ENCODE results near the gene TNN.

Gene TNN

DNA sequence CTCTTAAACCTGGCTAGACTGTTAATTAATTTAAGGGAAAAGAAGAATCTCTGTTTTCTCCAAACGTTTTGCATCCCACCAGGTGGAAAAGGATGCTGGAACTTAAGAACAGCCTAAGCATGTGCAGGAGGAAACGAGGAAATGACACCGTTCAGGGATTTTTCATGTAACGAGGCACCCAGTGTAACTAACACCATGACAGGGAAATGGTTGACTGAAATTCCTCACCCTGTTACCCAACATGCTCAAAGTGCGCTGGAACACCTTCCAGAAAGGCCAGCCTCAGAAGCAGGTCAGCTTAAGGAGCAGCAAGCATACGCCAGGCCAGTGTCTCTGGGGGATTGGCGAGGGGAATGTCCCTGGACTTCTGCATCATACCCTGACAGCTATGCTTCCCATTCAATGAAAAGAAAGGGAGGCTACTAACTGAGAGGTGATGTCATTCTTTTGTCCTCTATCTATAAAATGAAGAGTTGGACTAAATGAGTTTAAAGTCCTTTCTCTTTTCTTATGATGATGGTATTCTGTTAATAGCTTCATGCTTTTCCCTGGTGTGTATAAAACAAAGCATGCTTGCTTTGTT is 21.6 kb downstream of the TNN start:
- no peak overlapping the region for H3K9ac ChIP-seq (ENCODE audit: low read length)
- no peak for DNase-seq
- H3K27me3 ChIP-seq (ENCODE audit: control insufficient read depth in 1 of 2, insufficient read depth in 1 of 2, low read length in 2 of 2): no peaks in the 10 kb centered on the region
- no peak overlapping the region for H3K18ac ChIP-seq (ENCODE audit: low read depth in 1 of 2, low read length in 2 of 2)
- no peaks in the 10 kb centered on the region for H3K9me3 ChIP-seq (ENCODE audit: control insufficient read depth, low read length)
- no peaks in the 10 kb centered on the region for H3K4me1 ChIP-seq (ENCODE audit: control insufficient read depth, insufficient read depth, low read depth, low read length)
- H4K8ac ChIP-seq (ENCODE audit: low read length): no peak overlapping the region
- no peak overlapping the region for H2BK5ac ChIP-seq (ENCODE audit: low read depth, low read length, poor library complexity, severe bottlenecking)
- no peak overlapping the region for H3K23ac ChIP-seq (ENCODE audit: low read length in 2 of 2)
- no peak overlapping the region for H3K4ac ChIP-seq (ENCODE audit: low read depth in 1 of 2, low read length in 2 of 2)
- no peaks in the 10 kb centered on the region for H3K36me3 ChIP-seq (ENCODE audit: control insufficient read depth in 1 of 2, insufficient read depth in 2 of 2, low read depth in 1 of 2, low read length in 2 of 2)
- no peak overlapping the region for H2AFZ ChIP-seq (ENCODE audit: low read depth, low read length)
- no peak overlapping the region for H4K91ac ChIP-seq (ENCODE audit: low read length)
- H3K4me2 ChIP-seq (ENCODE audit: low read length, poor library complexity, severe bottlenecking): no peak overlapping the region
- H2BK120ac ChIP-seq (ENCODE audit: low read depth, low read length): no peak overlapping the region
- no peak overlapping the region for H2AK5ac ChIP-seq (ENCODE audit: low read length, severe bottlenecking)
- no peak overlapping the region for H2BK12ac ChIP-seq (ENCODE audit: low read length in 2 of 2)
- no peak overlapping the region for H3K27ac ChIP-seq (ENCODE audit: low read length, poor library complexity, severe bottlenecking)
- no peaks in the 10 kb centered on the region for H3K79me1 ChIP-seq (replicated peaks; ENCODE audit: low read length, poor library complexity, severe bottlenecking)
- WGBS: 78% methylated on average over 7 of the region's 7 CpGs
- H2BK15ac ChIP-seq (ENCODE audit: low read depth, poor library complexity, severe bottlenecking): no peak overlapping the region
- no peak overlapping the region for H3K4me3 ChIP-seq (ENCODE audit: insufficient read depth in 1 of 2, low read depth in 1 of 2, low read length in 2 of 2)
- no peak overlapping the region for H3K14ac ChIP-seq (ENCODE audit: low read length in 2 of 2)

DNA sequence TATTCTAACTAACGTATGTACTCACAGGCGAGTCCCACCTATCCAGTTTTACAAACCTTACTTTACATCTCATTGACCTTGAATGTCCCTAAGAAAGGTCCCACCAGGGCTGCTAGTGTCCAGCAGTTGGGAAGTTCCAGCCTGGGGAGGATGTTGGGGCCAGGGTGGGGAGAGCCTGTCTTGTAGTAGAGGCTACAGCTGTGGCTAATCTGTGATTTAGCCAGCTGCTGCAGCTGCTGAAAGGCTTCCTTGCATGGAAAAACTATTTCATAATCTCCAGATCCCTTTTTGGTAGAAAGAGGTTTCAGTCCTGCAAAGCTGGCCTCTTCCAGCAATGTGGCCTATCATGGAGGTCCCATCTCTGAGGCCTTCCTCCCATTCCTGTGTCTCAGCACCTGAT is 23.1 kb downstream of the TNN start:
- Histone ChIP-seq H3K9me3 (ENCODE audit: control insufficient read depth, low read length) (no peaks in the 10 kb centered on the region), H3K4ac (ENCODE audit: low read depth in 1 of 2, low read length in 2 of 2) (no peak overlapping the region)

DNA sequence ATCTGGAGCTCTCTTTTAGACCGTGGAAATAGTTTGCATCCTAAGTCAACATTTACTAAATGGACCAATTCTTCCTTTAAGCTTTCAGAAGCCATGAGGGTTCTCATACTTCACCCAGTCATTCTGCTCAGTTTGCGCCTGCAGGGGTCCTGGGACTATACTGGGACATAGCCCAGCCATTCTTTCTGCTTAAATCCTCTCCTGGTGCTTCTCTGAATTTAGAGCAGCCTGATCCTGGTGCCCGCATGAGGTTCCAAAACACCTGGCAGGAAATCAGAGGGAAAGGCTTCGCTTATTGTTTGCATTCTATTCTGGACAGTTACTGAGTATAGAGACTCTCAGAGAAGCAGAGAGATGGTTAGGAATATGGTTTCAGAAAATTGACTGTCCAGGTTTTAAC is 27.0 kb downstream of the TNN start:
- Histone ChIP-seq H4K8ac (ENCODE audit: low read length) (no peak overlapping the region), H2BK15ac (ENCODE audit: low read depth, poor library complexity, severe bottlenecking) (no peak overlapping the region), H2AFZ (ENCODE audit: low read depth, low read length) (no peak overlapping the region), H3K9me3 (ENCODE audit: control insufficient read depth, low read length) (no peaks in the 10 kb centered on the region), H3K4me1 (ENCODE audit: control insufficient read depth, insufficient read depth, low read depth, low read length) (no peaks in the 10 kb centered on the region), H3K18ac (ENCODE audit: low read depth in 1 of 2, low read length in 2 of 2) (no peak overlapping the region), H3K79me1 (replicated peaks; ENCODE audit: low read length, poor library complexity, severe bottlenecking) (no peaks in the 10 kb centered on the region), H3K4ac (ENCODE audit: low read depth in 1 of 2, low read length in 2 of 2) (no peak overlapping the region), H2BK5ac (ENCODE audit: low read depth, low read length, poor library complexity, severe bottlenecking) (no peak overlapping the region), H4K91ac (ENCODE audit: low read length) (no peak overlapping the region), H2AK5ac (ENCODE audit: low read length, severe bottlenecking) (no peak overlapping the region), H2BK120ac (ENCODE audit: low read depth, low read length) (no peak overlapping the region), H3K27ac (ENCODE audit: low read length, poor library complexity, severe bottlenecking) (no peak overlapping the region), H3K4me3 (ENCODE audit: insufficient read depth in 1 of 2, low read depth in 1 of 2, low read length in 2 of 2) (no peak overlapping the region), H3K4me2 (ENCODE audit: low read length, poor library complexity, severe bottlenecking) (no peak overlapping the region), H2BK12ac (ENCODE audit: low read length in 2 of 2) (no peak overlapping the region), H3K23ac (ENCODE audit: low read length in 2 of 2) (no peak overlapping the region), H3K9ac (ENCODE audit: low read length) (no peak overlapping the region), H3K36me3 (ENCODE audit: control insufficient read depth in 1 of 2, insufficient read depth in 2 of 2, low read depth in 1 of 2, low read length in 2 of 2) (no peaks in the 10 kb centered on the region), H3K27me3 (ENCODE audit: control insufficient read depth in 1 of 2, insufficient read depth in 1 of 2, low read length in 2 of 2) (no peaks in the 10 kb centered on the region), H3K14ac (ENCODE audit: low read length in 2 of 2) (no peak overlapping the region)
- DNase-seq: no peak
- 81% methylated on average over 4 of the region's 4 CpGs for WGBS

More for the DNA sequence above, 23.1 kb downstream of the TNN start:
- H3K14ac ChIP-seq (ENCODE audit: low read length in 2 of 2): no peak overlapping the region
- H3K27ac ChIP-seq (ENCODE audit: low read length, poor library complexity, severe bottlenecking): no peak overlapping the region
- no peak overlapping the region for H3K4me2 ChIP-seq (ENCODE audit: low read length, poor library complexity, severe bottlenecking)
- no peak overlapping the region for H2AFZ ChIP-seq (ENCODE audit: low read depth, low read length)
- H2BK120ac ChIP-seq (ENCODE audit: low read depth, low read length): no peak overlapping the region
- H3K23ac ChIP-seq (ENCODE audit: low read length in 2 of 2): no peak overlapping the region
- no peaks in the 10 kb centered on the region for H3K36me3 ChIP-seq (ENCODE audit: control insufficient read depth in 1 of 2, insufficient read depth in 2 of 2, low read depth in 1 of 2, low read length in 2 of 2)
- no peaks in the 10 kb centered on the region for H3K4me1 ChIP-seq (ENCODE audit: control insufficient read depth, insufficient read depth, low read depth, low read length)
- H2BK15ac ChIP-seq (ENCODE audit: low read depth, poor library complexity, severe bottlenecking): no peak overlapping the region
- DNase-seq: no peak
- no peak overlapping the region for H2AK5ac ChIP-seq (ENCODE audit: low read length, severe bottlenecking)
- no peaks in the 10 kb centered on the region for H3K79me1 ChIP-seq (replicated peaks; ENCODE audit: low read length, poor library complexity, severe bottlenecking)
- 95% methylated on average over 2 of the region's 2 CpGs for WGBS
- H3K18ac ChIP-seq (ENCODE audit: low read depth in 1 of 2, low read length in 2 of 2): no peak overlapping the region
- no peak overlapping the region for H3K4me3 ChIP-seq (ENCODE audit: insufficient read depth in 1 of 2, low read depth in 1 of 2, low read length in 2 of 2)
- no peak overlapping the region for H2BK5ac ChIP-seq (ENCODE audit: low read depth, low read length, poor library complexity, severe bottlenecking)
- H3K27me3 ChIP-seq (ENCODE audit: control insufficient read depth in 1 of 2, insufficient read depth in 1 of 2, low read length in 2 of 2): no peaks in the 10 kb centered on the region
- H3K9ac ChIP-seq (ENCODE audit: low read length): no peak overlapping the region
- no peak overlapping the region for H2BK12ac ChIP-seq (ENCODE audit: low read length in 2 of 2)
- no peak overlapping the region for H4K8ac ChIP-seq (ENCODE audit: low read length)
- no peak overlapping the region for H4K91ac ChIP-seq (ENCODE audit: low read length)

DNA sequence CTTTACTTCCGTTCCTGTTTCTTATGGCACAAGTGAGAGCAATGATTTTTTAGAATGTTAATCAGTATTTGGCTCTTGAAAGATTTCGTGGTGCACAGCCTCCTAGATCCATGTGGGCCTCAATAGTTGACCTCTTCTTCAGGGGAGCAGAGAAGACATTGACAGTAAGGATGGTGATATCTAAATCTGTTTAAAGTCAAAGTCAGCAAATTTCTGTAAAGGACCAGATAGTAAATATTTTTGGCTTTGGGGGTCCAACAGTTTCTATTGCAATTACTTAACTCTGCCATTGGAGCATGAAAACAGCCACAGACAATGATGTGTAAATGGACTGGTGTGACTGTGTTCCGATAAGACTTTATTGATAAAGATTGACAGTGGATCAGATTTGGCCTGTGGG is 27.4 kb downstream of the TNN start:
- no peak overlapping the region for H3K18ac ChIP-seq (ENCODE audit: low read depth in 1 of 2, low read length in 2 of 2)
- no peak overlapping the region for H3K23ac ChIP-seq (ENCODE audit: low read length in 2 of 2)
- no peak overlapping the region for H2BK12ac ChIP-seq (ENCODE audit: low read length in 2 of 2)
- no peaks in the 10 kb centered on the region for H3K36me3 ChIP-seq (ENCODE audit: control insufficient read depth in 1 of 2, insufficient read depth in 2 of 2, low read depth in 1 of 2, low read length in 2 of 2)
- no peak overlapping the region for H3K9ac ChIP-seq (ENCODE audit: low read length)
- H2BK15ac ChIP-seq (ENCODE audit: low read depth, poor library complexity, severe bottlenecking): no peak overlapping the region
- H3K27me3 ChIP-seq (ENCODE audit: control insufficient read depth in 1 of 2, insufficient read depth in 1 of 2, low read length in 2 of 2): no peaks in the 10 kb centered on the region
- H4K91ac ChIP-seq (ENCODE audit: low read length): no peak overlapping the region
- no peaks in the 10 kb centered on the region for H3K4me1 ChIP-seq (ENCODE audit: control insufficient read depth, insufficient read depth, low read depth, low read length)
- H3K4me3 ChIP-seq (ENCODE audit: insufficient read depth in 1 of 2, low read depth in 1 of 2, low read length in 2 of 2): no peak overlapping the region
- H2BK5ac ChIP-seq (ENCODE audit: low read depth, low read length, poor library complexity, severe bottlenecking): no peak overlapping the region
- no peak overlapping the region for H4K8ac ChIP-seq (ENCODE audit: low read length)
- WGBS: 78% methylated on average over 3 of the region's 3 CpGs
- H3K4ac ChIP-seq (ENCODE audit: low read depth in 1 of 2, low read length in 2 of 2): no peak overlapping the region
- H3K79me1 ChIP-seq (replicated peaks; ENCODE audit: low read length, poor library complexity, severe bottlenecking): no peaks in the 10 kb centered on the region
- no peaks in the 10 kb centered on the region for H3K9me3 ChIP-seq (ENCODE audit: control insufficient read depth, low read length)
- no peak overlapping the region for H3K27ac ChIP-seq (ENCODE audit: low read length, poor library complexity, severe bottlenecking)
- H2BK120ac ChIP-seq (ENCODE audit: low read depth, low read length): no peak overlapping the region
- H3K14ac ChIP-seq (ENCODE audit: low read length in 2 of 2): no peak overlapping the region
- DNase-seq: no peak
- no peak overlapping the region for H3K4me2 ChIP-seq (ENCODE audit: low read length, poor library complexity, severe bottlenecking)
- H2AK5ac ChIP-seq (ENCODE audit: low read length, severe bottlenecking): no peak overlapping the region
- H2AFZ ChIP-seq (ENCODE audit: low read depth, low read length): no peak overlapping the region
